Sciatic nerve (tissue), 2 donors: ENCODE measurements around the gene TXLNB. TPM values are rescaled to one million over a fixed set of nuclear protein-coding genes. Genes with fewer than 3 reads are reported as not detected.
"Not testable (repeated sequence)": the region's sequence is repeated elsewhere in the genome, so short reads cannot be mapped to it uniquely, and the experiment has no call there.

Experiments
- ATAC-seq: fragments of 200-7000 bp; cut with Tn5 transposase; one replicate; pipeline ENCODE4 v1.9.1; 2020; ENCODE audit warnings: mild to moderate bottlenecking, moderate library complexity
- DNase-seq: peaks from one replicate; pipeline ENCODE4 v3.0.0-alpha.2; 2020; ENCODE audit warnings: low spot score
- intact Hi-C: fragments of 100-400 bp; cut with DNase I; formaldehyde crosslinking; loops from one replicate; pipeline ENCODE4 v1.14.2; 2022
- total RNA-seq: library from RNA; stranded (reverse); fragmentation: NEBNext Ultra II Directional; extraction: Animal tissue kit (Norgen Biotek cat#: 25700); gene quantifications from one replicate; pipeline ENCODE4 v1.2.1, GENCODE V29; 2021
- donor health status: DM: no; HTN: no; CAD: no.
- donor health status: DM: no; HTN: no; CAD: no.

TXLNB gene
- total RNA-seq, 1 donor from 2014 or later, result 1.7 TPM

- intact Hi-C loops, result no loop called here
- DNase-seq (no peak), ATAC-seq (no peak)
These were observed 22.2 kb upstream of the TXLNB start for GRCh38 chr6:139313784-139314545.

- ATAC-seq, result no peak
- DNase-seq, result no peak
- intact Hi-C loops, result no loop called here
These were observed 21.4 kb upstream of the TXLNB start for GRCh38 chr6:139313229-139313628.

- ATAC-seq, result no peak
- intact Hi-C loops, result no loop called here
- DNase-seq, result no peak
These were observed 20.0 kb upstream of the TXLNB start for GRCh38 chr6:139311831-139312230.

GRCh38 chr6:139308936-139309603, 17.3 kb upstream of the TXLNB start:
- ATAC-seq (peak; percentile 70), DNase-seq (no peak)
- intact Hi-C loops, result no loop called here

- ATAC-seq (peak; percentile 66), DNase-seq (no peak)
- intact Hi-C loops, result no loop called here
These were observed 16.6 kb upstream of the TXLNB start for GRCh38 chr6:139308286-139308916.

GRCh38 chr6:139306291-139306981, 14.6 kb upstream of the TXLNB start:
- no peak for DNase-seq
- intact Hi-C loops, result no loop called here
- no peak for ATAC-seq

GRCh38 chr6:139303185-139303584, 11.4 kb upstream of the TXLNB start:
- DNase-seq, result no peak
- ATAC-seq, result no peak
- intact Hi-C loops, result no loop called here

GRCh38 chr6:139297921-139298320, 6.1 kb upstream of the TXLNB start:
- intact Hi-C loops, result no loop called here
- ATAC-seq (no peak), DNase-seq (no peak)

- ATAC-seq, result no peak
These were observed 5.1 kb upstream of the TXLNB start for GRCh38 chr6:139296927-139297326.

GRCh38 chr6:139295901-139296300, 4.1 kb upstream of the TXLNB start:
- intact Hi-C loops, result no loop called here
- DNase-seq (no peak), ATAC-seq (no peak)

More at GRCh38 chr6:139296927-139297326, 5.1 kb upstream of the TXLNB start:
- intact Hi-C loops, result no loop called here
- DNase-seq, result no peak

GRCh38 chr6:139294090-139294489, 2.3 kb upstream of the TXLNB start:
- intact Hi-C loops, result no loop called here
- DNase-seq, result no peak
- no peak for ATAC-seq

GRCh38 chr6:139293230-139293629, 1.4 kb upstream of the TXLNB start:
- DNase-seq, ATAC-seq, intact Hi-C loops: not testable (repeated sequence)

- ATAC-seq (peak; percentile 85), DNase-seq (no peak)
- intact Hi-C loops, result no loop called here
These were observed 949 bp downstream of the TXLNB start for GRCh38 chr6:139290787-139291311.

- intact Hi-C loops, result no loop called here
- ATAC-seq, result no peak
- DNase-seq, result no peak
These were observed 2.6 kb downstream of the TXLNB start for GRCh38 chr6:139289233-139289632.

GRCh38 chr6:139288496-139289040, 3.2 kb downstream of the TXLNB start:
- no peak for DNase-seq
- ATAC-seq, result no peak
- intact Hi-C loops, result no loop called here

GRCh38 chr6:139287868-139288267, 3.9 kb downstream of the TXLNB start:
- ATAC-seq (no peak), DNase-seq (no peak)
- intact Hi-C loops, result no loop called here

GRCh38 chr6:139286438-139286837, 5.4 kb downstream of the TXLNB start:
- intact Hi-C loops, ATAC-seq, DNase-seq: not testable (repeated sequence)

- ATAC-seq (no peak), DNase-seq (no peak)
- intact Hi-C loops, result no loop called here
These were observed 6.2 kb downstream of the TXLNB start for GRCh38 chr6:139285590-139285989.

GRCh38 chr6:139284789-139285188, 7.0 kb downstream of the TXLNB start:
- intact Hi-C loops, result no loop called here
- DNase-seq (no peak), ATAC-seq (no peak)
